C4-2B (cell line): Measurements from ENCODE around the gene ZNRD2.

Experiments
- H3K27ac ChIP-seq: fragments of 450-650 bp; 2 replicates; pipeline ENCODE4 v1.5.1; 2017
- CTCF ChIP-seq: fragments of 450-650 bp; conservative IDR thresholded peaks from 2 replicates; pipeline ENCODE4 v1.5.1; 2017; ENCODE audit warnings: mild to moderate bottlenecking
- ZFX ChIP-seq: fragments of 450-650 bp; IDR thresholded peaks from 2 replicates; pipeline ENCODE4 v1.6.1; 2017

The ZNRD2 gene

GRCh38 chr11:65607614-65608426 is 37.5 kb downstream of the ZNRD2 start:
- H3K27ac ChIP-seq, result no peak overlapping the region
- TF ChIP-seq ZFX (no peak), CTCF (no peak)

- no peak overlapping the region for H3K27ac ChIP-seq
Observed at GRCh38 chr11:65609229-65609628, 39.0 kb downstream of the ZNRD2 start.

DNA sequence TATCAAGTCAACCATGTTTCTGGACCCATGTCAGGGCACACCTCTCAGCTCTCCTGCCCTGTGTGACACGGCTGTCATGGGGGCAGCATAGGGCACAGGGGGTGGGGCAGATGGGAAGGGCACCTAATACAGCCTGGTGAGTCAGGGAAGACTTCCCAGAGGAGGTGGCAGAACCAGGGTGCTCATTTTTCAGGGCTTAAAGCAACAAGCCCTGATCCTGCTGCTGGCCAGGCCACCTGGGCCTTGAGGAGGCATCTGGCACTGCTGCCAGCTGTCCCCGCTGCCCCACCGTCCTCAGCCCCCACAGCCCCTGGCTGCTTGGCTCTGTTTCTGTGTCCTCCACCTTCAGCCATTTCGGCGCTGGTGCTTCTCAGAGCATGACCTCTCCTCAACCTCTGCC is 39.4 kb downstream of the ZNRD2 start:
- no peak for TF ChIP-seq CTCF
- TF ChIP-seq ZFX, result no peak
- no peak overlapping the region for H3K27ac ChIP-seq

More at GRCh38 chr11:65609229-65609628, 39.0 kb downstream of the ZNRD2 start:
- no peak for TF ChIP-seq CTCF
- no peak for TF ChIP-seq ZFX

DNA sequence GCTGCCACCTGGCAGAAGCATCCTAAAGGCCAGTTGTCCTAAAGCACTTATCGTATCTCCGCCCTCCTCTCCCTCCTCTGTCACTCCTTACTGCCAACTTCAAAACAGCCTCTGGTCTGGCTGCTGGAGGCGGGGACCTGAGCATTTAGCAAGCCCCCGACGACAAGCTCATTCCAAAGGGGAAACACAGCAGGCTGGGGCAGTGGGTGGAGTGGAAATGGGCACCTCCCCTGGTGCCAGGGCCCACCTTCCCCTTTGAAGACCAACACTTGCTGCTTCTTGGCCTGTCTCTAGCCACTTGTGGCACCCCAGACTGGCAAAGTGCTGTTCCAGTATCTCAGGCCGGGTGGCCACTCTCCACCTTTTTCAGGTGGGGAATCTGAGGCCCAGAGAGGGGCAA is 40.1 kb downstream of the ZNRD2 start:
- H3K27ac ChIP-seq, result no peak overlapping the region
- TF ChIP-seq CTCF (no peak), ZFX (no peak)

DNA sequence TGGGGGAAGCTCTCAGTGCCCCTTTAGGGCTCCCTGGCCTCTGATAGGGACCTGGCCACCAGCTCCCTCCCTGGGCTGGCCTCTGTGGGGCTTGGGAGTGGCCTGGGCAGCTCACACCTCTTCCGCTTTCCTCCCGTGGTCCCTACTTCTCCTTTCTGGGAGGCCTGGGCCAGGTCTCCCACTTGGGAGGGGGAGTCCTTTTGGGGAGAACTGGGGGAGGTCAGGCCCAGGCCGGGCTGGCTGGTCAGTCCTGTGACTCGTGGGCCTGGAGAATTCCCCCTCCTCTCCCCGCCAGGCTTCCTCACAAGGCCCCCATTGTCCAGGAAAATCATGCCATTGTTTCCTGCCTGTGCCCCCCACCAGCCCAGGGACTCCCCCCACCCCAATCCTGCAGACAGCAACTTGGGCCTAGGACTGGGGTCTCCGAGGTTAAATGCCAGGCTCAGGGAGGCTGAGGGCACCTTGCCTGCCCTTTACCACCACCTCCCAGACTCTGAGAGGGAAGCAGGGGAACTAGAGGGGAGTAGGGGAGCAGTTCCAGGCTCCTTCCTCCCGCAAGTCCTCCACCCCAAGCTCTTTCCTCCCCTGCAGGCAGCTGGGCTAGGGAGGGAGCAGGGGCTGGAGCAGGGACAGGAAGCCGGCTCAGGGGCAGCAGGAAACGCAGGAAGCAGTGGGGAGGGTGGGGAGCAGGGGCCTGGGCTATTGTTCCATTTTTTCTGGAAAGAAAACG is 40.9 kb downstream of the ZNRD2 start:
- TF ChIP-seq ZFX, result no peak
- no peak for TF ChIP-seq CTCF
- H3K27ac ChIP-seq, result no peak overlapping the region

DNA sequence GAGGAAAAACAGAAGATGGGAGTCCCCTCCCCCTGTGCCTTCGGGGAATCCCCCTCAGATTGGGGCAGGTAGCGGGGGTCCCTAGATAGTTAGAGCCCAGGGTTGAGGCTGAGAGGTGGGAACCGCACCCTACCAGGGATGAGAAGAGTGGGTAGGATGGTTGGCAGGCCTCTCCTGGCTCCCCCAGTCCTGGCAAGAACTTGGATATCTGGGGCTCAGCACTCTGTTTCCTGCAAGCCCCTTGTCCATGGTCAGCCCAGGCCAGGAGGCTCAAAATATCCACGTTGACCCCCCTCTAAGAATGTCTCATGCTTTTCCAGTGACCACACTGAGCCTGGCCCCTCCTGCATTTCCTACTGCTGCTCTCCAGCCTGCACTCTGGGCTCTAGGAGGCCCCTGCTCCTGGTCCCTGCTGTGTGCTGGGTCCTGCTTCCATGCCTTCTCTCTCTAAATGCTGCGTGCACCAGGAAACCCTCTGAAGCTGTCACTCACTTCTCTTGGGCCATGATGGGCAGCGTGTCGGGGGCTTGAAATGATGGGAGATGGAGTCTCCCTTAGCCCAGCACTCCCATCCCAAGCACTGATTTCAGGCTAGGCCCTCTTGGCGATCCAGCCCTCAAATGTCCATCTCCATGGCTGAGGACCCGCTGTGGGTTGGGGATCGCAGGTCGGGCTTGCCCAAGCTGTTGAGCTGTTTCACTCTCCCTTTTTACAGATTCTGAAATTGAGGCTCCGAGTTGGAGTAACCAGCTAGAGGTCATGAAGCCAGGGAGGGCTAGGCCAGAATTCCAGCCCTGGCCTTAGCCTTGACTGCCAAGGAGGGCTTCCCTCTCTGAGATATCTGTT is 41.7 kb downstream of the ZNRD2 start:
- no peak for TF ChIP-seq CTCF
- no peak for TF ChIP-seq ZFX
- H3K27ac ChIP-seq, result peak overlapping the region; percentile 94; the same call in 1 of the 2 replicates
